COR-L47 (cell line): ENCODE results near the gene ERC1.
A peak's percentile ranks its signal among the peaks of the same experiment; 100 is the strongest.
"Not testable (repeated sequence)": the region's sequence is repeated elsewhere in the genome, so short reads cannot be mapped to it uniquely, and the experiment has no call there.

Experiments used
- DNase-seq: peaks from one replicate; lab custom pipeline; 2025; lab: John Stamatoyannopoulos, UW

The ERC1 gene

DNA sequence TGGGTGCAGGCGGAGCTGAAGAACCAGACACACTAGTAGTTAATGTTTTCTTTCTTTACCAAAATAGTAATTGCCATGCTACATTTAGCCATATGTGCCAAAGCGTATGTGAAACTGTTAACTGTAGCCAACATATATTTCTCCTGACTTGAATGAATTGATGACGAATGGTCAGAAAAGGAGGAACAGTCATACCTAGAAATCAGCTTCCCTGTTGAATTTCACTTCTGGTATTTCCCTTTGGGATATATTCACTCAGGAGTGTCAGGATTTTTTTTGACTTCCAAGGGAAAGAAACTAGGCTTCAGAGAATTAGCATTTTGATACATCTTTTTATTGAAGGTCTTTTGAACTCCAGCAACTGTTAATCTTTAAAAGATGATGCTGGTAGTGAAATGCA, 87.0 kb downstream of the ERC1 start:
- no peak for DNase-seq

- no peak for DNase-seq
Measured at GRCh38 chr12:1080520-1081223, 89.6 kb downstream of the ERC1 start.

- no peak for DNase-seq
Measured at GRCh38 chr12:1083151-1083888, 92.3 kb downstream of the ERC1 start.

- DNase-seq = peak; percentile 77
Measured at GRCh38 chr12:1083889-1084262, 92.9 kb downstream of the ERC1 start.

- no peak for DNase-seq
Measured at GRCh38 chr12:1091350-1091749, 100.3 kb downstream of the ERC1 start.

- DNase-seq = peak; percentile 57
Measured at GRCh38 chr12:1093166-1093751, 102.2 kb downstream of the ERC1 start.

DNA sequence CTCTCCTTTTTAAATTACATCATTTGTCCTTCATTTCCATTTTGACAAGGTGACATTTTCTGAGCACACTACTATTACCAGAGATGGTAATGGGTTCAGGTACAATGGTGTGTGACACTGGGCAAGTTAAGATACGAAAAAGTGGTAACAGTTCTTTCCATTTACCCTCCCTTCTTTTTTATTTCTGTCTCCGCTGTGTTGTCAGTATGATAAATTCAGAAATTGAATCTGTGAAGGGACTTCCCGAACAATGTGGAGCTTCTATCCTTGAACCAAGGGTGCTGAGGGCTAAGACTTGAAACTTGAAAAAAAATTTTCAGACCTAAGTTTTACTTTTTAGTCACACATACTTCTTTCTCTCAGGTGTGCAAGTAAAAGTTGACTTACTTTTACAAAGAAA, 103.7 kb downstream of the ERC1 start:
- DNase-seq = no peak

DNA sequence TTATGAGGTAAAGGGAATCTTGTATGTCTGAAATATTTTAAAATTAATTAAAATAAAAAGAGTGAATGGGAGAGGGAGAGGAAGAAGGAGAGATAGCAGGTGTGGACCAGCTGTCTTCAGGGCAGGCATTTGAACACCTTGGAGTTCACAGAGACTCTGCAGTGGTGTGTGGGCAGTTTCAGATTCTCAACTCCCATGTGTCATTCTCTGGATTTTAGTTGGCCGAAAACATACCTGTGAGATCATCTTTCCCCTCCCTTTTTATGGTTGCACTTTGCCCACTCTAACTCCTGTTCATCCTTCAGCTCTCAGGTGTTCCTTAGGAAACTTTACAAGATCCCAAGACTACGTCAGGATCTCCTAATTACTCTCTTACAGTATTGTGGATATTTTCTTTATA, 108.1 kb downstream of the ERC1 start:
- DNase-seq = no peak

GRCh38 chr12:1099618-1100017, 108.6 kb downstream of the ERC1 start:
- DNase-seq = not testable (repeated sequence)

GRCh38 chr12:1102115-1102514, 111.1 kb downstream of the ERC1 start:
- DNase-seq = no peak

DNA sequence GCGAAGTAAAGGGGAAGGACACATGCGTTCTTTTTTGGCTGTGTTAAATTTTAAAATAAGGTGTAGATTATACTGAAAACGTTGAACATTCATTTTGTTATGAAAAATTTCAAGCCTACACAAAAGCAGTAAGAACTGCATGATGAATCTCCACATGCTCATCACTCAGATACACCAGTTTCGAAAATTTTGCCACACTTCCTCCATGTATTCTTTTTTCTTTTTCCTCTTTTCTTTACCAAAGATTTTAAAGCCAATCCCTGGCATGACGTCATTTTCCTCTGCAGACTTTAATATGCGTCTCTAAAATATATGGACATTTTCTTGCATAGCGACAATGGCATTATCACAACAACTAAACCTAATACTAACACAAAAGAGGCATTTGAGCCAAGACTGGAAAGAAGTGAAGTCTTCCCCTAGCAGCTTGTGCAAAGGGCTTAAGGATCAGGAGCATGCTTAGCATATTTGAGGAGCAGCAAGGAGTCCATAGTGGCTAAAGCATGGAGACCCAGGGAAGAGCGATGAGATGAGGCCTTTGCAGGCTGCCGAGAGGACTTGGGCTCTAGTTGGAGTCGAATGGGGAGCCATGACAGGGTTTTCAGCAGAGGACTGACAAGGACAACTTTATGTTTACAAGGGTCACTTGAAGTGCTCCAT, 111.9 kb downstream of the ERC1 start:
- DNase-seq = no peak

DNA sequence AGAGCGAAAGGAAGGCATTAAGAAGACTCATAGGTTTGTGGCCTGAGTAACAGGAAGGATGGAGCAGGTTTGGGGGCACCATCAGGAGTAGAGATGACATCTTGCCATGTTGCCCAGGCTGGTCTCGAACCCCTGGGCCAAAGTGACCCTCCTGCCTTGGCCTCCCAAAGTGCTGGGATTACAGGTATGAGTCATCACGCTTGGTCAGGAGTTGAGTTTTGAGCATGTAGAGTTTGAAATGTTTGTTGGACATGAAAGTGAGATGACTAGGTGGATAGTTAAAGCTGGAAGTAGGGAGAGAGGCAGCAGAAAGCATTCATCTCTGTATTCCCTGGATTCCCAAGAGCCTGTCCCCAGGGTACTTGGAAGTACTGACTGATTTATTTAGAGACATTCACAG, 112.6 kb downstream of the ERC1 start:
- no peak for DNase-seq

GRCh38 chr12:1104088-1104800, 113.2 kb downstream of the ERC1 start:
- no peak for DNase-seq

- no peak for DNase-seq
Measured at GRCh38 chr12:1107669-1108068, 116.6 kb downstream of the ERC1 start.

- no peak for DNase-seq
Measured at GRCh38 chr12:1108276-1108675, 117.3 kb downstream of the ERC1 start.

DNA sequence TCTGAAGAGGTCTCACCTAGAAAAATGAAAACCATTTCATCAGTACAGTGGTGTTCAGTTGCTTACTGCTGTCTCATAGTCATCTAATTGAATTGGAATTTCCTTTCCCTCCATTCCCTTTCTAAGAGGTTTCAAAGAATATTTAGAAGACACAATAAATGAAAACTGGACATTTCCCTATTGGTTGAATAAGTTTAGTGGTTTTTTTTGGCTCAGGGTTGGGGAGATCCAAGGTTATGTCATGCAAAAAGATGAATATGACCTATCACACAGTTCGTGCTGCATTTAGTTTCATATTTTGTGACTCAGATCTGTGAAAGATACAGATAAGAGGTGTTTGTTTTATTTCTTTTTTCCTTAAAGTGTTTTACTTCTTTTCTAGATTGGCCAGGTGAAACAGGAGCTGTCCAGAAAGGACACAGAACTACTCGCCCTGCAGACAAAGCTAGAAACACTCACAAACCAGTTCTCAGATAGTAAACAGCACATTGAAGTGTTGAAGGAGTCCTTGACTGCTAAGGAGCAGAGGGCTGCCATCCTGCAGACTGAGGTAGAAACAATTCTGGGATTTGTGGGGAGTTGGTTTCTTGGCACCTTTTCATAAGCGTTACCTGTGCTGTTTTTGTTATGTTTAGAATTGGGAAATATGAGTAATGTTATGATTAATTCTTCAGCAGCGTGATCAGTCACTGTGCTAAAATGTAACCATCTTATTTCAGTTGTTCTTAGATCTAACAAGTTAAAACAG, 124.6 kb downstream of the ERC1 start:
- no peak for DNase-seq

DNA sequence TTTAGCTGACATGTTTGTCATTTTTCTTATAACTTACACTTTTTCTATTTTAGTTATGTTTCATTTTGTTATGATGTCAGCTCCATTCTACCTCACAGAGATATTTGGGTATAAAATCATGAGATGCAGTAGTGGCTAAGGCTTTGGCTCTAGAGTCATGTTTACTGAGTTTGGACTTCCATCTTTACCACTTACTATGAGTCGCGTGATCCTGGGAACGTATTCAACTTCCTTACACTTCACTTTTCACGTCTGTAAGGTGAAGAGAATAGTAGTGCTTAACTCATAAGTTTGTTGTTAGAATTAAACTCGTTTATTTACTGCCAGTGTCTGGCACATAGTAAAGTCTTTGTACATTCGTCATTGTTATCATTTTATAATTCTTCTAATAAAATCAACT, 126.3 kb downstream of the ERC1 start:
- DNase-seq = no peak

DNA sequence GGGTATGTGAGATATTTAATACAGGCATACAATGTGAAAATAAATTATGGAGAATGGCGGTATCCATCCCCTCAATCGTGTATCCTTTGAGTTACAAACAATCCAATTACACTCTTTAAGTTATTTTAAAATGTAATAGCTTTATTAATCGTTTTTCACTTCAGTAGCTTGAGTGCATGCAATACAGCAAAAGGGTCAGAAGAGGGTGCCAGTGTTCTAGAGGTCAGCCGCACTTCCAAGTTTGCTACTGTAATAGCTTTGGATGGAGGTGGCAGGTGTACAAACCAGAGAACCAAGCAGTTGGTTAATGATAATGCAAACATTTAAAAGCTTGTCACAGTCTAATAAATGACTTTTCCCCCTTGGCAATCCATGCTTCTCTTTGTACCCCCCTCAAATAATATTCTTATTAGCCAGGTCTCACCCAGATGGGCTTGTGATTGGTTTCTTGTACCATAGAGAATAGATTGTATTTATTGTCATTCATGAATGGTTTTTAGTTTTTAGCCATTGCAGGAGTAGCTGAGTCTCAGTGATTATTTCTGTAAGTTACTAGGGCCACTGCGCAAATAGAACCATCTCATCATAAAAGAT, 127.0 kb downstream of the ERC1 start:
- peak; percentile 78 for DNase-seq

DNA sequence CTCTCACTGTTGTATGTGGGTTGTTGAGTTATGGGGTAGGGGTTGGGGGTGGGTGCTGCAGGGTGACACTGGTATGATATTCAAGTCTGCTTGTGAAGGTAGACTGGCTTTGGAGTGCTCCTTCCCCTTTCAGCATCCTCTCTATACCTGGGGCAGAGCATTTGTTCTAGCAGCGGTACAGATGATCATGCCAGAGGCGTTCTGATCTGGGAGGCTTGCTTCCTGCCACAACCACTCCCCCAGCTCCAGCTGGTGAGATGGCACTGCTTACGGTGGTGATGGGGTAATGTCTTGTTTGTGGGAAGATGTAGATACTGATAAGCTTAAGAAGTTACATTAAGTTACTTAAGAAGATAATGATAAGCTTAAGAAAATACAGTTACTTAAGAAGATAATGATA, 131.8 kb downstream of the ERC1 start:
- DNase-seq = no peak

GRCh38 chr12:1126091-1126490, 135.1 kb downstream of the ERC1 start:
- DNase-seq = no peak

- DNase-seq = no peak
Measured at GRCh38 chr12:1127021-1127420, 136.0 kb downstream of the ERC1 start.
